Ascending aorta (tissue), 2 donors: ENCODE measurements around the gene LRRC74A. TPM values are rescaled to one million over a fixed set of nuclear protein-coding genes. Genes with fewer than 3 reads are reported as not detected.

Experiments
- DNase-seq, 2 donors: peaks; one replicate each; pipeline ENCODE4 v3.0.0-alpha.2; 2019; ENCODE audit warnings: low spot score in 2 of 2
- H3K27ac ChIP-seq, 2 donors: fragments of 200-600 bp; sonication (generic); one replicate each; pipeline ENCODE4 v1.5.1; 2016 to 2017; ENCODE audit warnings: mild to moderate bottlenecking in 1 of 2
- H3K27me3 ChIP-seq: fragments of 200-600 bp; sonication (generic); one replicate; pipeline ENCODE4 v1.5.1; 2017
- H3K36me3 ChIP-seq, 2 donors: fragments of 200-600 bp; sonication (generic); one replicate each; pipeline ENCODE4 v1.5.1; 2016
- H3K4me1 ChIP-seq, 2 donors: fragments of 200-600 bp; sonication (generic); one replicate each; pipeline ENCODE4 v1.5.1; 2016 to 2017; ENCODE audit warnings: mild to moderate bottlenecking in 1 of 2
- H3K4me3 ChIP-seq, 2 donors: fragments of 200-600 bp; sonication (generic); one replicate each; pipeline ENCODE4 v1.5.1; 2016 to 2017; ENCODE audit warnings: mild to moderate bottlenecking in 1 of 2
- H3K9me3 ChIP-seq, 2 donors: fragments of 200-600 bp; sonication (generic); one replicate each; pipeline ENCODE4 v1.5.1; 2016
- intact Hi-C: fragments of 100-400 bp; cut with DNase I; formaldehyde crosslinking; loops from one replicate; pipeline ENCODE4 v1.15.1; 2023
- total RNA-seq: library from RNA; depleted of rRNA; stranded (reverse); fragments of >200 nt; gene quantifications from one replicate; pipeline ENCODE4 v1.1.0, GENCODE V29; 2016
- TF ChIP-seq, protein P1 (sequence below), 3 experiments: fragments of 200-600 bp in 2 of 3; fragments of 450-650 bp in 1 of 3; sonication (generic) in 2 of 3; IDR thresholded peaks; one replicate each; pipeline ENCODE4 v1.5.1; 2016 to 2019; ENCODE audit warnings: antibody characterized with exemption in 3 of 3, mild to moderate bottlenecking in 1 of 3, moderate library complexity in 1 of 3

LRRC74A gene
- total RNA-seq, 1 donor from 2014 or later = not detected

- Histone ChIP-seq H3K4me1 (no peaks in the 10 kb centered on the region), H3K27me3 (no peaks in the 10 kb centered on the region), H3K9me3 (no peaks in the 10 kb centered on the region), H3K4me3 (no peak overlapping the region), H3K36me3 (no peaks in the 10 kb centered on the region), H3K27ac (no peak overlapping the region)
- no peak for DNase-seq
- intact Hi-C loops = loop anchor here (1.0 to 10.0 kb wide), 4 partner anchors 37 to 249 kb away; no protein-coding TSS in a partner anchor
- TF ChIP-seq, protein P1, sequence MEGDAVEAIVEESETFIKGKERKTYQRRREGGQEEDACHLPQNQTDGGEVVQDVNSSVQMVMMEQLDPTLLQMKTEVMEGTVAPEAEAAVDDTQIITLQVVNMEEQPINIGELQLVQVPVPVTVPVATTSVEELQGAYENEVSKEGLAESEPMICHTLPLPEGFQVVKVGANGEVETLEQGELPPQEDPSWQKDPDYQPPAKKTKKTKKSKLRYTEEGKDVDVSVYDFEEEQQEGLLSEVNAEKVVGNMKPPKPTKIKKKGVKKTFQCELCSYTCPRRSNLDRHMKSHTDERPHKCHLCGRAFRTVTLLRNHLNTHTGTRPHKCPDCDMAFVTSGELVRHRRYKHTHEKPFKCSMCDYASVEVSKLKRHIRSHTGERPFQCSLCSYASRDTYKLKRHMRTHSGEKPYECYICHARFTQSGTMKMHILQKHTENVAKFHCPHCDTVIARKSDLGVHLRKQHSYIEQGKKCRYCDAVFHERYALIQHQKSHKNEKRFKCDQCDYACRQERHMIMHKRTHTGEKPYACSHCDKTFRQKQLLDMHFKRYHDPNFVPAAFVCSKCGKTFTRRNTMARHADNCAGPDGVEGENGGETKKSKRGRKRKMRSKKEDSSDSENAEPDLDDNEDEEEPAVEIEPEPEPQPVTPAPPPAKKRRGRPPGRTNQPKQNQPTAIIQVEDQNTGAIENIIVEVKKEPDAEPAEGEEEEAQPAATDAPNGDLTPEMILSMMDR (IDR thresholded peaks at IDR 0.05) = peak; percentile 91 to 93 (median 91)
Observed at GRCh38 chr14:76876076-76876475, 49.9 kb downstream of the LRRC74A start.

DNA sequence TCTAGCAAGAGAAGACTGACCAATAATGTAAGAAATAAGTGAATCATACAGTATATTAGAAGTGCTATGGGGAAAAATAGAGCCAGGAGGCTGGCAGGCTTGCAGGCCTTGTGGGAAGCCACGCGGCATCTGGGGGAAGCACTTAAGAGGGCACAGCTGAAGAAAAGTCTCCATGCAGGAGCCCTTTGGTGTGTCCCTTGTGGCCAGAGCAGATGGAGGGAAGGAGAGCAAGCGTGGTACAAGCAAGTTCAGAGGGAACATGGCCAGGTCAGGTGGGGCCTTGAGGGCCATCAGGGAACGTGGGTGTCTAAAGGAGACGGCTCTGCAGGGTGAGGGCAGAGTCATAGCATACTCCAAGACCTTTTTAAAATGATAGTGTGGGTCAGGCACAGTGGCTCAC is 51.7 kb downstream of the LRRC74A start:
- DNase-seq = no peak
- H3K4me1 ChIP-seq = no peaks in the 10 kb centered on the region
- no peaks in the 10 kb centered on the region for H3K36me3 ChIP-seq
- no peaks in the 10 kb centered on the region for H3K9me3 ChIP-seq
- no peak overlapping the region for H3K4me3 ChIP-seq
- TF ChIP-seq, protein P1 (IDR thresholded peaks at IDR 0.05) = no peak
- no peaks in the 10 kb centered on the region for H3K27me3 ChIP-seq
- intact Hi-C loops = loop anchor here (2.0 to 10.0 kb wide), 3 partner anchors 35 to 247 kb away; no protein-coding TSS in a partner anchor
- H3K27ac ChIP-seq = no peak overlapping the region

DNA sequence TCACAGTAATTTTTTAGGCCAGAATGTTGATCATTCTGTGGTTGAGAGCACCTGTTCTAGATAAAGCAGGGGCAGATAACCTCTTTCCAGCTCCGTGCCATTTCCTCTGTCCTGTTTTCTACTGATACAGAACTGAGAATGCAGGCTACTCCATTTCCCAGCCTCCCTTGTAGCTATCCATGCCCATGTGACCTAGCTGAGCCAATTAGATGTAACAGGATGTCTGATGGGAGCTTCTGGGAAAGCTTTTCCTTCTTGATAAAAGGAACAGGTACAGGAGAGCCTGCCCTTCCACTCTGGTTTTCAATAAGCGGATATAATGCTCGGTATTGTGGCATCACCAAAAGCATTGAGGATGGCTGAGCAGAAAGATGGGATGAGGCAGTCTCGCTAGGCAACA is 54.2 kb downstream of the LRRC74A start:
- DNase-seq = no peak
- H3K9me3 ChIP-seq = no peaks in the 10 kb centered on the region
- H3K27ac ChIP-seq = no peak overlapping the region
- H3K4me3 ChIP-seq = no peak overlapping the region
- no peaks in the 10 kb centered on the region for H3K4me1 ChIP-seq
- H3K27me3 ChIP-seq = no peaks in the 10 kb centered on the region
- TF ChIP-seq, protein P1 (IDR thresholded peaks at IDR 0.05) = no peak
- intact Hi-C loops = no loop called here
- H3K36me3 ChIP-seq = no peaks in the 10 kb centered on the region

GRCh38 chr14:76881348-76881747 is 55.1 kb downstream of the LRRC74A start:
- Histone ChIP-seq H3K36me3 (no peaks in the 10 kb centered on the region), H3K4me3 (no peak overlapping the region), H3K27ac (no peak overlapping the region), H3K9me3 (no peaks in the 10 kb centered on the region), H3K27me3 (no peaks in the 10 kb centered on the region), H3K4me1 (no peaks in the 10 kb centered on the region)
- DNase-seq = no peak
- TF ChIP-seq, protein P1 (IDR thresholded peaks at IDR 0.05) = no peak
- intact Hi-C loops = no loop called here

- Histone ChIP-seq H3K36me3 (no peaks in the 10 kb centered on the region), H3K27ac (peak overlapping the region in 1 of 2 donors; percentile 2), H3K4me1 (no peaks in the 10 kb centered on the region), H3K27me3 (no peaks in the 10 kb centered on the region), H3K4me3 (no peak overlapping the region), H3K9me3 (no peaks in the 10 kb centered on the region)
- intact Hi-C loops = no loop called here
- TF ChIP-seq, protein P1 (IDR thresholded peaks at IDR 0.05) = no peak
- DNase-seq = no peak
Observed at GRCh38 chr14:76882651-76883050, 56.4 kb downstream of the LRRC74A start.

- no peaks in the 10 kb centered on the region for H3K4me1 ChIP-seq
- H3K9me3 ChIP-seq = no peaks in the 10 kb centered on the region
- H3K36me3 ChIP-seq = no peaks in the 10 kb centered on the region
- no peak overlapping the region for H3K27ac ChIP-seq
- no peak for DNase-seq
- no peaks in the 10 kb centered on the region for H3K27me3 ChIP-seq
- TF ChIP-seq, protein P1 (IDR thresholded peaks at IDR 0.05) = no peak
- intact Hi-C loops = no loop called here
- no peak overlapping the region for H3K4me3 ChIP-seq
Observed at GRCh38 chr14:76883447-76883846, 57.2 kb downstream of the LRRC74A start.
